GM12878 (cell line): ENCODE results near the gene IFT172. TPM values are rescaled to one million over a fixed set of nuclear protein-coding genes. Genes with fewer than 3 reads are reported as not detected.
A peak's percentile ranks its signal among the peaks of the same experiment; 100 is the strongest.

Source experiments
- ATAC-seq: fragments of 200-7000 bp; cut with Tn5 transposase; 3 replicates; pipeline ENCODE4 v1.9.1; 2020; ENCODE audit warnings: mild to moderate bottlenecking, moderate library complexity
- BruUV-seq: library from RNA; stranded (reverse); fragments of 400-500 nt; replicated peaks from 2 replicates; lab custom pipeline; 2021; lab: Mats Ljungman, UMichigan
- CTCF ChIA-PET: fragments of 300-600 bp; sonication (Branson Sonifier 250); formaldehyde crosslinking; extraction: SDS; loops from one replicate; lab custom pipeline; 2021; ENCODE audit warnings: inconsistent platforms; lab: Yijun Ruan, JAX
- POLR2A ChIA-PET: fragments of 350-600 bp; formaldehyde crosslinking; extraction: SDS; loops from one replicate; lab custom pipeline; 2021; ENCODE audit warnings: inconsistent platforms; lab: Charles Lee
- RAD21 ChIA-PET: fragments of 300-600 bp; sonication (Branson Sonifier 250); formaldehyde crosslinking; loops from one replicate; lab custom pipeline; 2023; ENCODE audit warnings: antibody characterized with exemption; ENCODE audit not compliant: unreplicated experiment; lab: Charles Lee
- SMC1A ChIA-PET: fragments of 300-600 bp; sonication (Branson Sonifier 250); formaldehyde crosslinking; loops from one replicate; lab custom pipeline; 2023; ENCODE audit not compliant: unreplicated experiment, uncharacterized antibody; lab: Charles Lee
- DNase-seq: peaks from one replicate; pipeline ENCODE4 v3.0.0-alpha.2; 2011; ENCODE audit warnings: low read depth, low spot score
- FAIRE-seq: peaks from 3 replicates; lab custom pipeline; 2011; peaks lifted over from hg19 to GRCh38; lab: Jason Lieb, UNC
- H2AFZ ChIP-seq: 2 replicates; pipeline ENCODE4 v1.6.0; 2011; ENCODE audit warnings: low read depth, low read length, control low read depth; ENCODE audit not compliant: control insufficient read depth
- H3K27ac ChIP-seq: 2 replicates; pipeline ENCODE4 v1.5.1; 2011; ENCODE audit warnings: control low read depth; ENCODE audit not compliant: control insufficient read depth, insufficient read depth
- H3K27me3 ChIP-seq, 2 experiments: replicated peaks in 1 of 2; 2 replicates each; pipeline versions ENCODE4 v1.6.0 to v1.6.1; 2011; ENCODE audit warnings: low read length in 1 of 2; ENCODE audit not compliant: control insufficient read depth in 2 of 2, insufficient read depth in 2 of 2
- H3K36me3 ChIP-seq, 2 experiments: 2 replicates each; pipeline ENCODE4 v1.5.1; 2011; ENCODE audit warnings: low read length in 1 of 2; ENCODE audit not compliant: control insufficient read depth in 2 of 2, insufficient read depth in 2 of 2
- H3K4me1 ChIP-seq: 2 replicates; pipeline ENCODE4 v1.6.1; 2011; ENCODE audit warnings: mild to moderate bottlenecking, low read length, moderate library complexity, mixed read lengths; ENCODE audit not compliant: control insufficient read depth, insufficient read depth
- H3K4me2 ChIP-seq: 2 replicates; pipeline ENCODE4 v1.6.0; 2011; ENCODE audit warnings: control low read depth; ENCODE audit not compliant: control insufficient read depth, insufficient read depth
- H3K4me3 ChIP-seq: fragments of 200-600 bp; sonication (generic); 2 replicates; pipeline ENCODE4 v1.5.1; 2016
- H3K79me2 ChIP-seq: 2 replicates; pipeline ENCODE4 v1.6.0; 2011; ENCODE audit warnings: low read length; ENCODE audit not compliant: control insufficient read depth, insufficient read depth
- H3K9ac ChIP-seq: 2 replicates; pipeline ENCODE4 v1.8.0; 2011; ENCODE audit warnings: low read length, control low read depth, mixed read lengths; ENCODE audit not compliant: control insufficient read depth, insufficient read depth
- H3K9me3 ChIP-seq: replicated peaks from 3 replicates; pipeline ENCODE4 v1.5.1; 2011; ENCODE audit warnings: mild to moderate bottlenecking, low read length; ENCODE audit not compliant: control insufficient read depth, insufficient read depth
- H4K20me1 ChIP-seq: 2 replicates; pipeline ENCODE4 v1.6.0; 2011; ENCODE audit not compliant: control insufficient read depth, insufficient read depth
- CHD1 ChIP-seq: IDR thresholded peaks from 2 replicates; pipeline ENCODE4 v1.6.1; 2012; ENCODE audit warnings: low read depth, low read length, improper control_type of control experiment
- FOS ChIP-seq: IDR thresholded peaks from 3 replicates; pipeline ENCODE4 v1.6.1; 2011; ENCODE audit warnings: borderline replicate concordance; ENCODE audit not compliant: insufficient read length; ENCODE audit errors: extremely low read depth
- NKRF ChIP-seq: fragments of 450-650 bp; conservative IDR thresholded peaks from 2 replicates; pipeline ENCODE4 v1.6.1; 2017; ENCODE audit warnings: mild to moderate bottlenecking, moderate library complexity
- POLR2A ChIP-seq: IDR thresholded peaks from 2 replicates; pipeline ENCODE4 v1.6.1; 2011; ENCODE audit warnings: low read depth, mild to moderate bottlenecking, low read length
- SP1 ChIP-seq: IDR thresholded peaks from one replicate; pipeline ENCODE4 v1.6.1; 2011; ENCODE audit warnings: low read depth, low read length
- USF2 ChIP-seq: IDR thresholded peaks from 2 replicates; pipeline ENCODE4 v1.6.1; 2011; ENCODE audit warnings: low read depth, low read length, improper control_type of control experiment, borderline replicate concordance
- WGBS: methylation state at CpG from one replicate; pipeline ENCODE4 v1.1.6; 2016; ENCODE audit warnings: low lambda C conversion rate; ENCODE audit not compliant: insufficient replicate concordance, insufficient coverage; ENCODE audit errors: missing lambda C conversion rate; 5-methylcytosine and 5-hydroxymethylcytosine counted together
- in situ Hi-C: fragments of 300-500 bp; cut with MboI; formaldehyde crosslinking; loops from 9 replicates; pipeline ENCODE4 v1.14.3; 2018; ENCODE audit warnings: mixed read lengths
- intact Hi-C: fragments of 100-400 bp; cut with micrococcal nuclease; formaldehyde crosslinking; loops from one replicate; pipeline ENCODE4 v1.14.2; 2022; ENCODE audit not compliant: unreplicated experiment
- polyA plus RNA-seq, 11 experiments: library from polyadenylated mRNA; depleted of rRNA in 4 of 11; unstranded in 6 of 11; stranded (reverse) in 5 of 11; fragments of >200 nt; fragmentation: Nextera tagmentation in 4 of 11; fragmentation: Illumina TruSeq in 1 of 11; extraction: Ambion mirVana in 4 of 11; extraction: Trizol in 1 of 11; gene quantifications; 1 replicate in 1 of 11; 2 replicates in 10 of 11; pipeline versions ENCODE4 v1.2.1 to v1.2.3, GENCODE V29; 2011 to 2016; ENCODE audit warnings: inconsistent platforms in 2 of 11, missing spikeins in 2 of 11, low read depth in 1 of 11
- total RNA-seq, 4 experiments: library from RNA; depleted of rRNA in 3 of 4; stranded (reverse); fragments of >200 nt in 3 of 4; fragmentation: Illumina TruSeq in 1 of 4; extraction: Trizol in 1 of 4; gene quantifications; 2 replicates each; pipeline versions ENCODE4 v1.2.1 to v1.2.3, GENCODE V29; 2013 to 2021

Gene IFT172
- total and polyA plus RNA-seq, 10 of the 15 experiments (the other 5 are each of a cell fraction or from before 2014, with no cell fraction given), result 2.4 to 8.6 (median 6.2) TPM

DNA sequence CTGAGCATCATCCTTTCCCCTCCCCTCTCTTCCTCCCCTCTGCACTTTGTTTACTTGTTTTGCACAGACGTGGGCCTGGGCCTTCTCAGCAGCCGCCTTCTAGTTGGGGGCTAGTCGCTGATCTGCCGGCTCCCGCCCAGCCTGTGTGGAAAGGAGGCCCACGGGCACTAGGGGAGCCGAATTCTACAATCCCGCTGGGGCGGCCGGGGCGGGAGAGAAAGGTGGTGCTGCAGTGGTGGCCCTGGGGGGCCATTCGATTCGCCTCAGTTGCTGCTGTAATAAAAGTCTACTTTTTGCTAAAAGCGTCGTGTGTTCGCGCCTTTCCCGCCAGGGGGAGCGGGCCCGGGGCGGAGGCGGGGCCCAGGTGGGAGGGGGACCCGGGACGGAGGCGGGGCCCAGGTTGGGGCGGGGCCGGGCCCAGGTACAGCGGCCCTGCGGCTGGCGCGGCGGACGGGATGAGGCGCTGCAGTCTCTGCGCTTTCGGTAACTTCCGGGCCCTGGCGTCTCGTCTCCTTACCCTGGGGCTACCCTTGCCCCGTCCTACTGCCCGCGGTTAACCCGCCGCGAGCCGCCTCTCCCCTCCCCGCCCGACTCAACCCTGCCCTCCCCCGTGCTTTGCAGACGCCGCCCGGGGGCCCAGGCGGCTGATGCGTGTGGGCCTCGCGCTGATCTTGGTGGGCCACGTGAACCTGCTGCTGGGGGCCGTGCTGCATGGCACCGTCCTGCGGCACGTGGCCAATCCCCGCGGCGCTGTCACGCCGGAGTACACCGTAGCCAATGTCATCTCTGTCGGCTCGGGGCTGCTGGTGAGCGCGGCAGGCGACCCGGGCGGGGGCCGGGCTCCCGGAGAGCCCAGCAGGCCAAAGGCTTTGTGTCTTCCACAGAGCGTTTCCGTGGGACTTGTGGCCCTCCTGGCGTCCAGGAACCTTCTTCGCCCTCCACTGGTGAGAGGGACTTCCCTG, 47.3 kb downstream of the IFT172 start, which contains the start of gene KRTCAP3:
Gene KRTCAP3 (plus strand): TSS at position 424 of the 962 bp plus-strand sequence. CDS start 32 bp downstream, at position 456.
- RAD21 ChIA-PET, result no interaction called here
- intact Hi-C loops, result no loop called here
- WGBS, result 97% methylated on average over 64 of the region's 80 CpGs
- no peaks in the 10 kb centered on the region for H3K79me2 ChIP-seq
- ATAC-seq, result no peak; the same call in 1 of the 3 replicates
- in situ Hi-C loops, result no loop called here
- no peak within 1 kb of the TSS for H3K9ac ChIP-seq
- H3K4me1 ChIP-seq, result no peaks in the 10 kb centered on the region
- no peak for TF ChIP-seq NKRF
- TF ChIP-seq FOS, result no peak
- no peak for TF ChIP-seq SP1
- TF ChIP-seq USF2, result no peak
- TF ChIP-seq POLR2A, result peak; percentile 66
- no peak for TF ChIP-seq CHD1
- POLR2A ChIA-PET, result no interaction called here
- CTCF ChIA-PET, result interaction anchor here (0.5 kb wide), 1 partner anchor 60 kb away, joined by 3 read pairs; no protein-coding TSS in a partner anchor
- no peaks in the 10 kb centered on the region for H4K20me1 ChIP-seq
- peaks cover 13 to 19% of the 10 kb centered on the region in 2 experiments for H3K36me3 ChIP-seq
- H3K27me3 ChIP-seq, result no peaks in the 10 kb centered on the region
- no peak within 1 kb of the TSS for H3K4me3 ChIP-seq
- FAIRE-seq, result no peak
- BruUV-seq, result no TSS peak
- SMC1A ChIA-PET, result no interaction called here
- no peak for DNase-seq
- H3K4me2 ChIP-seq, result no peak within 1 kb of the TSS
- no peaks in the 10 kb centered on the region for H3K9me3 ChIP-seq
- no peak within 1 kb of the TSS for H3K27ac ChIP-seq
- no peak within 1 kb of the TSS for H2AFZ ChIP-seq
